C1 segment of cervical spinal cord (tissue), 14 donors: ENCODE data around the gene MRM2.
A peak's percentile ranks its signal among the peaks of the same experiment; 100 is the strongest.

Experiments used
- DNase-seq, 14 donors: peaks; one replicate each; lab custom pipeline; 2025; lab: John Stamatoyannopoulos, UW

Gene MRM2

GRCh38 chr7:2247141-2247995 lies 5.4 kb upstream of the MRM2 start:
- peak in 1 of 14 donors; percentile 9 for DNase-seq

DNA sequence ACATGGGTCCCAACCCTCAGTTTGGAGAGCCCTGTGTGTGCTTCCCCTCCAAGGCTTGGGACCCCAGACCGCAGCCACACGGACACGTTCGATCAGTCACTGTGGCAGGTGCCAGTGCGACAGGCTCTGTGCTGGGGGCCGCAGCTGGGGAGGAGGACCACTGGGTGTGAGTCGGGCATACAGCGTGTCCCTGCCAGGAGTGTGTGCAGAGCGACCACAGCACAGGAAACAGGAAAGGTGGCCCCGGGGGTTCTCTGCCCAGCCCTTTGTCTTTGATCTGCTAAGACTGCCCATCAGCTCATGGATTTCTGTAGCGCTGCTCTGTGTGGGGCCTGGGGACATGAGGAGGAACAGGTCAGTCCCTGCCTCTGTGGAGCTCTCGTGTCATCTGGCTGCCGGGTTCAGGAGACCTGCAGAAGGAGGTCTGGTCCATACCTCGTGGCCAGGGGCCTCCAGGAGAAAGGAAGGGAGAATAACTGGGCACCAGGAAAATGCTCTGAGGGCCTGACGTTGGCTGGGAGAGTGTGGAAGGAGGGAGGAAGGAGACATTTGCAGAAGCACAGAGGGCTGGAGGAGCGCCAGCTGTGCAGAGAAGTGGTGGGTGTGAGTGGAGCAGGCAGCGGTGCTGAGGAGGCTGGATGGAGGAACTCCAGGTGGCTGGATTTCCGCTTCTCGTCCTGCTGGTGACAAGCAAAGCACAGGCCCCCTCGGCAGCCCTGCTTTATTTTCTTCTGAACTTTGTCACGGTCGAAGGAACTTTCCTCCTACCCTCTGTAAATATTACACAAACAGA lies 4.1 kb upstream of the MRM2 start:
- DNase-seq = peak in 2 of 14 donors; percentile 8 to 10

- DNase-seq = peak in 2 of 14 donors; percentile 15 to 23
Observed at GRCh38 chr7:2244404-2244995, 2.5 kb upstream of the MRM2 start.

- no peak for DNase-seq
Observed at GRCh38 chr7:2243458-2243857, 1.5 kb upstream of the MRM2 start.

GRCh38 chr7:2242541-2243429 lies 780 bp upstream of the MRM2 start:
- DNase-seq = peak in 1 of 14 donors; percentile 8

GRCh38 chr7:2239242-2239641 lies 2.8 kb downstream of the MRM2 start:
- no peak for DNase-seq

- peak in 8 of 14 donors; percentile 18 to 61 (median 36) for DNase-seq
Observed at GRCh38 chr7:2237109-2237602, 4.8 kb downstream of the MRM2 start.

DNA sequence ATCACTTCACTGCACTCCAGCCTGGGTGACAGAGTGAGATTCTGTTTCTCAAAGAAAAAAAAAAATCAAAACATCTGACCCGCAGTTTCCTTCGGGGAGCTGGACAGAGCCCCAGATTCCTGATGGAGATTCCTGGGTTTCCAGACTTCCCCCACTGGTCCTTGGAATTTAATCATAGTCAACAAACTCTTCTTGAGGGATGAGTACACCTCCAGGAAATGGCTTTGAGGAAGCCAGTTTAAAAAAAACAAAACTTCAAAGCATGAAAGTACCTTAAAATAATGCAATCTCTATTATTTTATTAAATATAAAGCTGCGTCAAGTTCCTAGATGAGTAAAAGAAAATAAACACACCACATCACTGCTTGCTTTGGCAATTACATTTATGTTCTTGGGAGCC lies 8.1 kb downstream of the MRM2 start:
- no peak for DNase-seq

DNA sequence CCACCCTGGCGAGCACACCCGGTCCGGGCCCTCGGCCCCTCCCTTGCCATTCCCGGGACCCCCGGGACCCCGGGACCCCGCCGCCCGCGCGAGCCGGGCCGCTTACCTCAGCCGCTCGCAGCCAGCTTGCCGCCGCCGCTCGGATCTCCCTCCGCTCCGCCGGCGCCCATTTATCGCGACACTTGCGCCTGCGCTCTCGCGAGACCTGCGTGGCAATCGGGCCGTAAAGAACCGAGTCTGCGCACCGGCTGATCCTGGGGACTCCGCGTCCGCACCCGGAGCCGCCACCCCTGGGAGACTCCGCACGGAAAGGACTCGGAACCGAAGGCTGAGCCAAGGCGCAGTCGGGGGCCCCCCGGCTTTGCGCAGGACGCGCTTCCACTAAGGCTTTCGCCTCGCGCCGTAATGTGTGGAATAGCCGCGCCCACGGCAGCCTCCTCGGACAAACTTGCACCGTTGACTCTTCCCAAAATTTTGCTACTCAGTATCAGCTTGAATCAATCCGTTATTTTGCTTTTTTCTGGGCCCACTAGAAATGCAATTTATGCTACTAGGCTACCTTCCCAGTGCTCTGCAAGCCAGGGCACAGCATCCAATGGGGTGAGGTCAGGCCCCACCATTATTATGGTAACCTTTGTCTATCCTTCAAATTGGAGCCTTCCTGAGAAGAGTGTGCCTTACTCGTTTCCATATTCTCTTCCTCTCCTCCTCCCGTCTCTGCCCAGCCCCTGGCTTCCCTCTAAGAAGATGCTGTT lies 9.1 kb downstream of the MRM2 start, which contains the start of gene MAD1L1:
Gene MAD1L1, minus strand, starts transcription at position 180 of the 755 bp plus-strand sequence. CDS start 2,812 bp downstream, outside the sequence.
- DNase-seq = peak in 13 of 14 donors; percentile 37 to 85 (median 71)

DNA sequence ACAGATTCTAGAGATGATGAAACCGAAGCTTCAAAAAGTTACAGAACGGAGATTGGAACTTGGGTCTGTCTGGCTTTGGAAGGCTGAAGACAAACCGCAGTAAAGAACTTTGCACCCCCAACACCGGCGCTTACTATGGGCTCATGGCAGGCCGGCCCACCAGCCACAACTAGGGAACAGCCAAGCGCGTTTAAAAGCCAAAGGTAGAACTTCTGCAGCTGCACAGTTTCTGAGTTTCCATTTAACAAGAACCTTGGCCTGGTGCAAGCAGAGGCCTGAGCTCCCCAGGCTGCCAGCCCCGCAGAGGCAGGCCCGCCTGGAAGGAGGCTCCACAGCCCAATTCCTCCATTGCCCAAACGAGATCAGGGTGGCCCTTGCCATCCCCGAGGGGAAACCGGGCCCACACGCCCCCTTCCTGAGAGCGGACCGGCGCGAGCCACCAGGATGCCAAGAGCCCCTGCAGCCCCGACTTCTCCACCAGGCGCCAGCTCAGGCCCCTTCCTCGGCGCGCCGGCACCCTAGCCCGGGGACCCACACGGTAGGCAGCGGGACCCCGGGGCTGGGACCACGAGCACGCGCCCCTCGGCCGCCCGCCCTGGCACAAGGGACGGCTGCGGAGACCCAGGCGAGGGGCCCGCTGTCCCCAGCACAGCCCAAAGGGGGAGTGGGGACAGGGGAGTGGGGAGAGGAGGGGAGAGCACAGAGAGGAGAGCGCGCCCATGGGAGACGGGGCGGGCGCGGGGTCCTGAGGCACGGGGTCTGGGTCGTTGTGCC lies 9.8 kb downstream of the MRM2 start:
- DNase-seq = no peak

GRCh38 chr7:2230882-2231281 lies 11.1 kb downstream of the MRM2 start:
- DNase-seq = no peak

GRCh38 chr7:2230226-2230625 lies 11.8 kb downstream of the MRM2 start:
- no peak for DNase-seq

DNA sequence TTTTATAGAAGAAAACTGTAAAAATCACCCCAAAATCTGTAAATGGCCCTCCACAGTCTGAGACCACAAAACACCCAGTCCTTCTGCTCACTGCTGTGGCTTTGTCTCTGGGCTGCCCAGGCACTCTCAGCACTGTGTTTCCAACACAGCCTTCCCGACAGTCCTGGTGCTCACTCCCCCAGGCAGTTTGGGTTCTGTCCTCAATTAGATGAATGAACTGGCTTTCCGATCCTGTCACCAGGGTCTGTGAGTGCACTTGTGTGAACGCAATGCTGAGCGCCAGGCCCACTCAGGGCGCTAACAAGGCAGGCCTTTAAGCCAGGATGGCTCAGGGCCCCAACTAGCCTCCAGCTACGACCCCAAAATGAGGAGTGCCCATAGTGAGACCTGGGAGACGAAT lies 12.5 kb downstream of the MRM2 start:
- DNase-seq = no peak

DNA sequence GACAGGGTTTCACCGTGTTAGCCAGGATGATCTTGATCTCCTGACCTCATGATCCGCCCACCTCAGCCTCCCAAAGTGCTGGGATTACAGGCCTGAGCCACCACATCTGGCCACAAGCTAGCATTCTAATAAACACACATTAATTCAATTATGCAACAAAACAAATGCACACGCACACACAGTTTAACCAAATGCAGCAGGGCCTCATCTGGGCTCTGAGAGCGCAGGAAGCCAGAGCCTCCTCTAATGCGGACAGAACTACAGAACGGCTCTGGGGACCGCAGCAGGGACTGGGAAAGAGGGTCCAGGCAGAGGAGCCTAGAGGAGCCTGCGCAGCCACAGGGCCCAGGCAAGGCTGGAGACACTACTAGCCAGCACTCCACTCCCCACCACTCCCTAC lies 13.1 kb downstream of the MRM2 start:
- no peak for DNase-seq

DNA sequence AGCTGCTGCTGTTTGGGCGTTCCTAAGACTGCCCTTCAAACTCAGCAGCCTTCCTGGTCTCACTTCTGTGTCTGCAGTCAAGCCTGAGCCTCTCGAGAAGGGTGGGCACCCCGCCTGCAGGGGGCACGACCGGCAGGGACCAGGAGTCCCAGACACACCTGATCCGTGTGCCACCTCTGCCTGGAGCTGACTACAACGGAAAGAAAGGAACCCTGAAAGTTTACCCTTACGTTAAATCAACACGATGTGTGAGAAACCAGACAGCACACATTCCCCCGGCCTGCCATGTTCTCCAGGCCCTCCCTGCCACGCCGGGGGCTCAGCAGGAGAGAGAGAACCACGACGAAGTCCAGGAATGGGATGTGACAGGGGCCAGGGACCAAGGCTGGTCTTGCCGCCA lies 14.3 kb downstream of the MRM2 start:
- DNase-seq = no peak

GRCh38 chr7:2225830-2226229 lies 16.2 kb downstream of the MRM2 start:
- DNase-seq = no peak

DNA sequence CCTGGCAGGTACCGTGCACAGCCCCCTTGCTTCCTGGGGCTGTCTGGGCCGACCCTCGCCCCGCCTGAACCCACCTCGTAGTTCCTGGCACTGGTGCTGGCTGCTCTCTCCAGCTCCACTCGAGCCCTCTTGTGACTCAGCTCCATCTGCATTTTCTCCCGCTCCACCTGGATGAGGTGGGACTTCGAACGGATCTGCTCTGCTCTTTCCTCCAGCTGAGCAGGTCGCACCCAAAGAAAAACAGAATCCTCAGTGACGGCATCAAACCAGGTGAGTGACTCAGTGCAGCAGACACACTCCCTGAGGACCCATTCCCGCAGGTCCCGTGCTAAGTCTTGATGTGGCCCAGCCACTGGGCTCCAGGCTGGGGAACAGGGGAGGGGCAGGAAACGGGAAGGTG lies 16.7 kb downstream of the MRM2 start:
- DNase-seq = no peak

DNA sequence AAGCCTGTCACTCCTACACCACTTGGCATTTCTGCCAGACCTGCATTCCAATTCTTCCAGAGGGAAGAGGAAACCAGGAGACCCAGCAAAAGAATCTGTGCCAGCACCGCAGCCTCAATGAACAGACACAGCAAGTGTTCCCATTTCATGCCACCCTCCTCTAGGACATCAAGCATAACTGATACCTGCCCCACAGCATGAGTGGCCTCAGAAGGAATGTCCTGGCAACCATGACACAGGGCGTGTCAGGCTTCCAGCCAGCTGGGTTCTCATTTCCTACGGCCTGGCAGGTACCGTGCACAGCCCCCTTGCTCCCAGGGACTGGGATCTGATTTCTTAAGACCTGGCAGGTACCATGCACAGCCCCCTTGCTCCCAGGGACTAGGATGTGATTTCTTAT lies 17.1 kb downstream of the MRM2 start:
- DNase-seq = no peak

GRCh38 chr7:2224491-2224928 lies 17.5 kb downstream of the MRM2 start:
- no peak for DNase-seq
